ENCODE measurements around the gene B3GAT3. TPM values are rescaled to one million over a fixed set of nuclear protein-coding genes. Genes with fewer than 3 reads are reported as not detected.
A peak's percentile ranks its signal among the peaks of the same experiment; 100 is the strongest.

Gene B3GAT3
- total and polyA plus RNA-seq, 2 donors (not counting 3 experiments of a cell fraction or from before 2014, with no cell fraction given): 31.6 to 37.2 TPM

DNA sequence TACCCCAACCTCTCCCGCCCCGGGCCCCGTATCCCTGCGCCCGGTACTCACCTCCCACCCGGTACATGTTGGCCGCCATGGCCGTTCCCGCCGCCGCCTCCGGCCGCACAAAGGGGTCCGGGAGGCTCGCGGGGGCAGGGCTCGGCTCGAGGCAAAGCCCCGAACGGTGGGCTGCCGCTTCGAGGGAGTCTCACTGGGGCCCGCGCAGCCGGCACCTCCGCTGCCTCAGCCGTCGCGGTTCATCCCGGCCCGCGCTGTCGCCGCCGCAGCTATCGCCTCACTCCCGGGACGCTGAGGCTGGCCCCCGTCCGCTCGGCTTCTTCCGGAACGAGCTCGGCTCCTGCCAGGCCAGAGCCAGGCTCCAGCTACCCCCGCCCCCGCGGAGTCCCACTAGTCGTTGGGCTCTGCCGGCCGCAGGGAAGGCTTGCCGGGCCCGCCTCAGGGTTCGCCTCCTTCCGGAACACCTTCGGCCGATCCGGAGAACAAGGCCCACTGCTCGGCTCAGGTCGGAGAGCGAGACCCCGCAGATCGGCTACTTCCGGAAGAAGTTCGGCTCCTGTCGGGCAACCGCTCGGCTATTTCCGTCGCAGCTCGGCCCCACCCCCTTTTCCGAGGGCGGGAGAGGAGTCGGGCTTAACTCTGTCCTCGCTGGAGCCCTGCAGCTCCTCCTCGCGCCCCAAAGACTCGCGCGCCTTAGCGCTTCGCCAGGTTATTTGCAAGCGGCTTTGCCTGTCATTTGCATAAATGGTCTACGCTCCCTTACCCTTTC lies 20.2 kb downstream of the B3GAT3 start, which contains the start of gene MTA2:
MTA2 (minus strand) TSS at position 494 of the 769 bp plus-strand sequence; CDS start at position 79, 415 bp downstream.
- ChIA-PET POLR2A (interaction anchor here (0.6 to 2.1 kb wide), 9 partner anchors 10 to 240 kb away, joined by 4 to 19 read pairs (median 5); partner anchors contain the start of genes B3GAT3, C11orf98, CSKMT and EEF1G), CTCF (interaction anchor here (0.5 to 3.8 kb wide), 9 partner anchors 9 to 206 kb away, joined by 3 to 29 read pairs (median 6); partner anchors contain the start of genes B3GAT3, EEF1G, EML3 and GANAB)
- DNase-seq (ENCODE audit: low read depth, low spot score): peak; percentile 99
- Histone ChIP-seq H4K20me1 (replicated peaks; ENCODE audit: control insufficient read depth, extremely low read depth, insufficient read depth, low read length) (no peaks in the 10 kb centered on the region), H3K9ac (replicated peaks; ENCODE audit: extremely low read depth, insufficient read depth, low read length) (peak within 1 kb of the TSS; percentile 89), H3K4me2 (ENCODE audit: insufficient read depth, low read length) (peak within 1 kb of the TSS; percentile 89), H2AFZ (ENCODE audit: low read depth, low read length) (peak within 1 kb of the TSS; percentile 30), H3K4me1 (ENCODE audit: control insufficient read depth, extremely low read depth, insufficient read depth, low read length) (peaks cover 19% of the 10 kb centered on the region), H3K27ac (ENCODE audit: insufficient read depth, low read depth, low read length) (peak within 1 kb of the TSS; percentile 54), H3K9me1 (replicated peaks; ENCODE audit: control insufficient read depth, extremely low read depth, insufficient read depth, low read length) (no peaks in the 10 kb centered on the region), H3K9me3 (replicated peaks; ENCODE audit: control insufficient read depth, insufficient read depth, low read length) (no peaks in the 10 kb centered on the region), H3K79me2 (ENCODE audit: control insufficient read depth, insufficient read depth, low read length) (peaks cover 41% of the 10 kb centered on the region), H3K36me3 (ENCODE audit: control insufficient read depth in 2 of 2, extremely low read depth in 1 of 2, insufficient read depth in 2 of 2, low read length in 2 of 2) (peaks cover 12 to 24% of the 10 kb centered on the region in 2 experiments), H3K4me3 (replicated peaks in 1 of 3; ENCODE audit: insufficient read depth in 1 of 3, low read depth in 1 of 3, low read length in 3 of 3) (peak within 1 kb of the TSS; percentile 61 to 98 (median 92)), H3K27me3 (ENCODE audit: control insufficient read depth in 2 of 2, insufficient read depth in 2 of 2, low read length in 2 of 2) (no peaks in the 10 kb centered on the region)
- peak; percentile 75 for TF ChIP-seq POLR2A (IDR thresholded peaks at IDR 0.05; ENCODE audit: low read depth, low read length)
- peak; percentile 89 for TF ChIP-seq POLR2AphosphoS5 (IDR thresholded peaks at IDR 0.05; ENCODE audit: insufficient read depth, low read depth, low read length)
- no peak for TF ChIP-seq FOS (IDR thresholded peaks at IDR 0.05; ENCODE audit: borderline replicate concordance, insufficient read depth, low read length)
- dilution Hi-C loops (cut with MboI; ENCODE audit: extremely low pct_ligation_motif_present, low sequenced_read_pairs) (no loop called here), intact Hi-C loops (cut with micrococcal nuclease) (loop anchor here (1.0 to 2.0 kb wide), 2 partner anchors 11 to 105 kb away; partner anchors contain the start of genes BSCL2, EML3 and GNG3)
- TSS peak; percentile 51 for BruUV-seq (replicated peaks)
- FAIRE-seq: peak; percentile 99

DNA sequence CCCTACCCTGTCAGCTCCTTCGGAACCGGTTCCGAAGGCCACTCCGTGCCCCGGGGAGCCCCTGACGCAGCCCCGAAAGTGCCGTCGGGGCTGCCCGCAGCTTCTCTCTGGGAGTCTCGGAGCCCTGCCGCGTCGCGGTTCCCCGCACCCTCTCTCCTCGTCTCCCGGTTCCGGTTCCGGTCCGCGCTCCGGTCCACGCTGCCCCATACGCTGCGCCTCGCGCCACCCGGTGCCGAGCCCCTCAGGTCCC lies 20.7 kb downstream of the B3GAT3 start:
- no peak for DNase-seq (ENCODE audit: low read depth, low spot score)
- peak overlapping the region; percentile 89 for H3K9ac ChIP-seq (replicated peaks; ENCODE audit: extremely low read depth, insufficient read depth, low read length)
- H3K9me3 ChIP-seq (replicated peaks; ENCODE audit: control insufficient read depth, insufficient read depth, low read length): no peaks in the 10 kb centered on the region
- peaks cover 45% of the 10 kb centered on the region for H3K79me2 ChIP-seq (ENCODE audit: control insufficient read depth, insufficient read depth, low read length)
- H3K36me3 ChIP-seq (ENCODE audit: control insufficient read depth in 2 of 2, extremely low read depth in 1 of 2, insufficient read depth in 2 of 2, low read length in 2 of 2): peaks cover 16 to 28% of the 10 kb centered on the region in 2 experiments
- FAIRE-seq: no peak
- no TSS peak for BruUV-seq (replicated peaks)
- intact Hi-C loops (cut with micrococcal nuclease): loop anchor here (1.0 to 2.0 kb wide), 2 partner anchors 11 to 106 kb away; partner anchors contain the start of genes BSCL2, EML3 and GNG3
- no peaks in the 10 kb centered on the region for H4K20me1 ChIP-seq (replicated peaks; ENCODE audit: control insufficient read depth, extremely low read depth, insufficient read depth, low read length)
- H3K27me3 ChIP-seq (ENCODE audit: control insufficient read depth in 2 of 2, insufficient read depth in 2 of 2, low read length in 2 of 2): no peaks in the 10 kb centered on the region
- H3K9me1 ChIP-seq (replicated peaks; ENCODE audit: control insufficient read depth, extremely low read depth, insufficient read depth, low read length): no peaks in the 10 kb centered on the region
- dilution Hi-C loops (cut with MboI; ENCODE audit: extremely low pct_ligation_motif_present, low sequenced_read_pairs): no loop called here
- H3K27ac ChIP-seq (ENCODE audit: insufficient read depth, low read depth, low read length): peak overlapping the region; percentile 54
- TF ChIP-seq, protein P1, sequence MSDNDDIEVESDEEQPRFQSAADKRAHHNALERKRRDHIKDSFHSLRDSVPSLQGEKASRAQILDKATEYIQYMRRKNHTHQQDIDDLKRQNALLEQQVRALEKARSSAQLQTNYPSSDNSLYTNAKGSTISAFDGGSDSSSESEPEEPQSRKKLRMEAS (IDR thresholded peaks at IDR 0.05; ENCODE audit: insufficient read depth, insufficient read length): no peak
- TF ChIP-seq POLR2A (IDR thresholded peaks at IDR 0.05; ENCODE audit: low read depth, low read length): peak; percentile 52
- ChIA-PET POLR2A (interaction anchor here (1.0 to 2.1 kb wide), 5 partner anchors 10 to 240 kb away, joined by 5 to 19 read pairs (median 5); partner anchors contain the start of genes C11orf98, CSKMT, EEF1G and TUT1), CTCF (interaction anchor here (1.0 to 3.8 kb wide), 5 partner anchors 9 to 206 kb away, joined by 3 to 29 read pairs (median 13); partner anchors contain the start of genes B3GAT3, EML3 and TUT1)
- no peak overlapping the region for H2AFZ ChIP-seq (ENCODE audit: low read depth, low read length)
- H3K4me3 ChIP-seq (replicated peaks in 1 of 3; ENCODE audit: insufficient read depth in 1 of 3, low read depth in 1 of 3, low read length in 3 of 3): peak overlapping the region; percentile 61 to 98 (median 92)
- peaks cover 19% of the 10 kb centered on the region for H3K4me1 ChIP-seq (ENCODE audit: control insufficient read depth, extremely low read depth, insufficient read depth, low read length)
- no peak overlapping the region for H3K4me2 ChIP-seq (ENCODE audit: insufficient read depth, low read length)

Measured in endothelial cell of umbilical vein (primary cell).